ENCODE data around the gene LZIC.

LZIC gene

DNA sequence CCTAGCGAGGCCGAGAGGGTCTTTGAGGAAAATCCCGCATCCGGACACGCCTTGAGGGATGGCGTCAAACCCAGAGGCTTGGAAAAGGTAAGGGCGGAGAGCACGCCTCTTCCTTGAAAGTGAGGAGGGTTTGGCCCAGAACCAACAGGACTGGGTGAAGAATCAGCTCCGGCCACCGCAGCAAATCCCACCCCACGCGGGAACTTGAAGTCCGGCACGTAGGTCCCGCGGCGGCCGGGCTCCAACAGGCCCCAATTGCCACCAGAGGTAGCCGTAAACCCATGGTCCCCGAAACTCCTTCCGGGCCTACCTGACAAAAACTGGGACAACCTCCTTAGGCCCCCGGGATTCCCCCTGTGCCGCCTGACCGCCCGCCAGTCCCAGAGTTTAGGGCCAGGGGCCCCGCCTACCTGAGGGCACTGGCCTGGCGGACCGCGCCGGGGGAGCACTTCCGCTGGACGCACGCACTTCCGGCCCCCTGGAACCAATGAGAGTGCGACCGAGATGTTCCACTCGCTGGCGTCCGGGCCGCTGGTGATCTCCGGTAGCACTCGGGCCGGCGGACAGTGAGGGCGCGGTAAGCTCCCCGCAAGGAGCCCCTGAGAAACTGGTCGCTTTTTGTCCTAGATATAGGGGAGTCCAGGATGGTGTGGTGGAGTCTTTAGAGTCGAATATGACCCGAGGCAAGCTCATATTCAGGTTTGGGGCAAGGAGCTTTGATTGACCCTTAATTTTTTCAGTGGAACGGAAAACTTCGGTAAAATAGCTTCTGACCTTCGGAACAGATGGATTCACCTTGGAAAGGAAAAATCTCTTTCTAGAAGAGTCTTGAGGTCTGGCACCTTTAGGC lies at the start of gene LZIC, which contains the start of gene NMNAT1:
LZIC (minus strand) TSS at position 453 of the 850 bp plus-strand sequence. CDS start 6,772 bp downstream, outside the sequence.
NMNAT1 (plus strand) TSS at position 537 of the 850 bp plus-strand sequence. CDS start 28,599 bp downstream, outside the sequence.
- Mint-ChIP-seq H3K4me1 (peaks cover 12% of the 10 kb centered on the region), H3K4me3 (peak within 1 kb of the TSS; percentile 93 to 99 (median 99)), H3K36me3 (ENCODE audit: low read depth) (peaks cover 16% of the 10 kb centered on the region), H3K27me3 (ENCODE audit: low read depth) (no peaks in the 10 kb centered on the region), H3K9me3 (no peaks in the 10 kb centered on the region), H3K27ac (peak within 1 kb of the TSS; percentile 82 to 99 (median 97))
- TF ChIP-seq, protein P1, sequence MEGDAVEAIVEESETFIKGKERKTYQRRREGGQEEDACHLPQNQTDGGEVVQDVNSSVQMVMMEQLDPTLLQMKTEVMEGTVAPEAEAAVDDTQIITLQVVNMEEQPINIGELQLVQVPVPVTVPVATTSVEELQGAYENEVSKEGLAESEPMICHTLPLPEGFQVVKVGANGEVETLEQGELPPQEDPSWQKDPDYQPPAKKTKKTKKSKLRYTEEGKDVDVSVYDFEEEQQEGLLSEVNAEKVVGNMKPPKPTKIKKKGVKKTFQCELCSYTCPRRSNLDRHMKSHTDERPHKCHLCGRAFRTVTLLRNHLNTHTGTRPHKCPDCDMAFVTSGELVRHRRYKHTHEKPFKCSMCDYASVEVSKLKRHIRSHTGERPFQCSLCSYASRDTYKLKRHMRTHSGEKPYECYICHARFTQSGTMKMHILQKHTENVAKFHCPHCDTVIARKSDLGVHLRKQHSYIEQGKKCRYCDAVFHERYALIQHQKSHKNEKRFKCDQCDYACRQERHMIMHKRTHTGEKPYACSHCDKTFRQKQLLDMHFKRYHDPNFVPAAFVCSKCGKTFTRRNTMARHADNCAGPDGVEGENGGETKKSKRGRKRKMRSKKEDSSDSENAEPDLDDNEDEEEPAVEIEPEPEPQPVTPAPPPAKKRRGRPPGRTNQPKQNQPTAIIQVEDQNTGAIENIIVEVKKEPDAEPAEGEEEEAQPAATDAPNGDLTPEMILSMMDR (IDR thresholded peaks at IDR 0.05; ENCODE audit: unreplicated experiment in 3 of 3) = no peak

DNA sequence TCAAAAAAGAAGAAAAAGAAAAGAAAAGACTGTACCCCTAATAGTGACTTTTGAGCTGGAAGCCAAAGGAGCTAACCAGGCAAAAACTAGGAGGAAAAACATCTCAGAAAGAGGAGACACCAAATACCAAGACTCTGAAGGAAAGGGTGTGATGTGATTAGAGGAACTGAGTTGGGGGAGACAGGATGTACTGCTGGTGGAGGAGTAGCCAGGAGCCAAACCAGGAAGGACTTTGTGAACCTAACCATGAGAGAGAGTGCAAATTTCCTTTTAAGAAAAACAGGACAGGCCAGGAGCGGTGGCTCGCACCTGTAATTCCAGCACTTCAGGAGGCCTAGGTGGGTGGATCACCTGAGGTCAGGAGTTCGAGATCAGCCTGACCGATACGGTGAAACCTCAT lies 49.7 kb upstream of the LZIC start:
- TF ChIP-seq, protein P1 (IDR thresholded peaks at IDR 0.05; ENCODE audit: unreplicated experiment in 3 of 3) = no peak

GRCh38 chr1:9990944-9991343 lies 47.8 kb upstream of the LZIC start:
- H3K4me1 Mint-ChIP-seq = no peaks in the 10 kb centered on the region
- H3K27ac Mint-ChIP-seq = no peak overlapping the region
- TF ChIP-seq, protein P1 (IDR thresholded peaks at IDR 0.05; ENCODE audit: unreplicated experiment in 3 of 3) = no peak
- H3K36me3 Mint-ChIP-seq (ENCODE audit: low read depth) = no peaks in the 10 kb centered on the region
- H3K4me3 Mint-ChIP-seq = no peak overlapping the region
- peaks cover 24% of the 10 kb centered on the region for H3K27me3 Mint-ChIP-seq (ENCODE audit: low read depth)
- no peaks in the 10 kb centered on the region for H3K9me3 Mint-ChIP-seq

More for the DNA sequence above, 49.7 kb upstream of the LZIC start:
- H3K27me3 Mint-ChIP-seq (ENCODE audit: low read depth) = peaks cover 42% of the 10 kb centered on the region
- peaks cover 5% of the 10 kb centered on the region for H3K4me1 Mint-ChIP-seq
- H3K36me3 Mint-ChIP-seq (ENCODE audit: low read depth) = no peaks in the 10 kb centered on the region
- no peak overlapping the region for H3K27ac Mint-ChIP-seq
- H3K4me3 Mint-ChIP-seq = no peak overlapping the region
- no peaks in the 10 kb centered on the region for H3K9me3 Mint-ChIP-seq

DNA sequence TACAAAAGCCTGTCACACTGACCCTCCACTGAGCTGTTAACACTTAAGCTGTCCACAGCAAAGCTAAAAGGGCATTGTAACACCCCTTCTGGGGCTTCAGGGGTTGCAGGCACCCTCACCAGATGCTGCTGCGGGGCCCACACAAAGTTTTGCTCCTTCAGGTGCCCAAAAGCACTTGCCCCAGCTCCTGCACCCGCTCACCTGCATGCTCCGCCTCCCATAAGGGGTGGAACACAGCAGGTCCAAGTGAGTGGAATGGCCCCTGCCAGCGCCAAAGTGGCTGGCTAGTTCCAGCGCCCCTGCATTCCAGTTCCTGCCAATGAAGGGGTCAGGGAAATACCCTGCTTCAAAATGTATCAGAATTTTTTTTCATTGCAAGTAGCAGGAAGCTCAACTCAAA lies 46.6 kb upstream of the LZIC start:
- Mint-ChIP-seq H3K27ac (no peak overlapping the region), H3K4me1 (no peaks in the 10 kb centered on the region), H3K9me3 (no peaks in the 10 kb centered on the region), H3K36me3 (ENCODE audit: low read depth) (no peaks in the 10 kb centered on the region), H3K4me3 (no peak overlapping the region), H3K27me3 (ENCODE audit: low read depth) (peaks cover 21% of the 10 kb centered on the region)
- TF ChIP-seq, protein P1 (IDR thresholded peaks at IDR 0.05; ENCODE audit: unreplicated experiment in 3 of 3) = no peak

DNA sequence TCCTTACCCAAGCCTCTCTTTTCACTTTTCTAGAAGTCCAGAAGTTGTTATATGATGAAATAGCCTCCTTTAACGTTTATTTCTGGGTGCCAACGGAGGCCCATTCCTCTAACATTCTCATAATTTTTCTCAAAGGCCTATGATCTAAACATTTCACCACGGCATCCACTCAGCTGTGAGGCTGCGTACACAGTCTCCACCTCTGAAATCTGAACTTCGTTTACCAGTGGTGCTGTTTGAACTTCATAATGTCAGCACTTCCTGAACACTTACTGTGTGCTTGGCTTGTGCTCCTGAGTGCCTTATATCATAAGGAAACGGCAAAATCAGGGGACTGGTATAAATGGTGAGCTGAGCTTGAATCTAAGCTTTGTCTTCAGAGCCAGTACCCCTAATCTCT lies 41.8 kb upstream of the LZIC start:
- no peaks in the 10 kb centered on the region for H3K4me1 Mint-ChIP-seq
- no peaks in the 10 kb centered on the region for H3K9me3 Mint-ChIP-seq
- no peak overlapping the region for H3K4me3 Mint-ChIP-seq
- no peaks in the 10 kb centered on the region for H3K27me3 Mint-ChIP-seq (ENCODE audit: low read depth)
- H3K36me3 Mint-ChIP-seq (ENCODE audit: low read depth) = peaks cover 15% of the 10 kb centered on the region
- H3K27ac Mint-ChIP-seq = no peak overlapping the region
- TF ChIP-seq, protein P1 (IDR thresholded peaks at IDR 0.05; ENCODE audit: unreplicated experiment in 3 of 3) = no peak

All from nephron (organoid).